KOPT-K1 (cell line): Measurements from ENCODE around the gene NR1I2.

Experiments used
- H3K27ac ChIP-seq: fragments of 200-600 bp; sonication (generic); 2 replicates; pipeline ENCODE4 v1.5.1; 2016; ENCODE audit warnings: antibody characterized with exemption, mild to moderate bottlenecking, low read depth, low read length; ENCODE audit not compliant: poor library complexity, severe bottlenecking
- H3K36me3 ChIP-seq: fragments of 200-600 bp; sonication (generic); 2 replicates; pipeline ENCODE4 v1.5.1; 2017; ENCODE audit warnings: antibody characterized with exemption, mild to moderate bottlenecking, low read length, moderate library complexity; ENCODE audit not compliant: insufficient read depth
- H3K9me3 ChIP-seq: fragments of 200-600 bp; sonication (generic); 2 replicates; pipeline ENCODE4 v1.5.1; 2017; ENCODE audit warnings: antibody characterized with exemption, low read length, mild to moderate bottlenecking; ENCODE audit not compliant: insufficient read depth, poor library complexity, severe bottlenecking

The NR1I2 gene

GRCh38 chr3:119795849-119796248, 13.9 kb downstream of the NR1I2 start:
- Histone ChIP-seq H3K27ac (no peak overlapping the region), H3K36me3 (no peaks in the 10 kb centered on the region), H3K9me3 (no peaks in the 10 kb centered on the region)

- H3K27ac ChIP-seq = no peak overlapping the region
- H3K36me3 ChIP-seq = no peaks in the 10 kb centered on the region
- H3K9me3 ChIP-seq = no peaks in the 10 kb centered on the region
These were observed 14.5 kb downstream of the NR1I2 start for GRCh38 chr3:119796368-119796767.

- no peak overlapping the region for H3K27ac ChIP-seq
- no peaks in the 10 kb centered on the region for H3K36me3 ChIP-seq
- no peaks in the 10 kb centered on the region for H3K9me3 ChIP-seq
These were observed 14.9 kb downstream of the NR1I2 start for GRCh38 chr3:119796785-119797184.

GRCh38 chr3:119800844-119801243, 18.9 kb downstream of the NR1I2 start:
- H3K36me3 ChIP-seq = no peaks in the 10 kb centered on the region
- H3K27ac ChIP-seq = no peak overlapping the region
- no peaks in the 10 kb centered on the region for H3K9me3 ChIP-seq

- Histone ChIP-seq H3K36me3 (no peaks in the 10 kb centered on the region), H3K27ac (no peak overlapping the region), H3K9me3 (no peaks in the 10 kb centered on the region)
These were observed 26.3 kb downstream of the NR1I2 start for GRCh38 chr3:119808244-119808643.

GRCh38 chr3:119808843-119809242, 26.9 kb downstream of the NR1I2 start:
- Histone ChIP-seq H3K36me3 (no peaks in the 10 kb centered on the region), H3K27ac (no peak overlapping the region), H3K9me3 (no peaks in the 10 kb centered on the region)

- Histone ChIP-seq H3K36me3 (no peaks in the 10 kb centered on the region), H3K27ac (no peak overlapping the region), H3K9me3 (no peaks in the 10 kb centered on the region)
These were observed 27.5 kb downstream of the NR1I2 start for GRCh38 chr3:119809249-119810017.

GRCh38 chr3:119810018-119810435, 28.1 kb downstream of the NR1I2 start:
- no peaks in the 10 kb centered on the region for H3K36me3 ChIP-seq
- H3K9me3 ChIP-seq = no peaks in the 10 kb centered on the region
- no peak overlapping the region for H3K27ac ChIP-seq

- H3K36me3 ChIP-seq = no peaks in the 10 kb centered on the region
These were observed 30.7 kb downstream of the NR1I2 start for GRCh38 chr3:119812491-119813058.

GRCh38 chr3:119815716-119816115, 33.8 kb downstream of the NR1I2 start:
- H3K36me3 ChIP-seq = no peaks in the 10 kb centered on the region
- no peaks in the 10 kb centered on the region for H3K9me3 ChIP-seq
- H3K27ac ChIP-seq = no peak overlapping the region

More at GRCh38 chr3:119812491-119813058, 30.7 kb downstream of the NR1I2 start:
- no peak overlapping the region for H3K27ac ChIP-seq
- no peaks in the 10 kb centered on the region for H3K9me3 ChIP-seq

- H3K9me3 ChIP-seq = no peaks in the 10 kb centered on the region
- H3K27ac ChIP-seq = no peak overlapping the region
- H3K36me3 ChIP-seq = no peaks in the 10 kb centered on the region
These were observed 35.2 kb downstream of the NR1I2 start for GRCh38 chr3:119817071-119817470.

GRCh38 chr3:119817583-119818363, 35.9 kb downstream of the NR1I2 start:
- no peaks in the 10 kb centered on the region for H3K9me3 ChIP-seq
- no peaks in the 10 kb centered on the region for H3K36me3 ChIP-seq
- H3K27ac ChIP-seq = no peak overlapping the region

- Histone ChIP-seq H3K27ac (no peak overlapping the region), H3K9me3 (no peaks in the 10 kb centered on the region), H3K36me3 (no peaks in the 10 kb centered on the region)
These were observed 37.0 kb downstream of the NR1I2 start for GRCh38 chr3:119818937-119819336.

GRCh38 chr3:119819806-119820205, 37.9 kb downstream of the NR1I2 start:
- H3K9me3 ChIP-seq = no peaks in the 10 kb centered on the region
- no peak overlapping the region for H3K27ac ChIP-seq
- H3K36me3 ChIP-seq = peaks cover 7% of the 10 kb centered on the region; the same call in 1 of the 2 replicates

GRCh38 chr3:119825820-119826219, 43.9 kb downstream of the NR1I2 start:
- Histone ChIP-seq H3K27ac (no peak overlapping the region), H3K36me3 (peaks cover 32% of the 10 kb centered on the region), H3K9me3 (no peaks in the 10 kb centered on the region)
